ENCODE measurements around the gene DPM3.

Gene DPM3

GRCh38 chr1:155123801-155124200, 16.5 kb downstream of the DPM3 start:
- H3K36me3 ChIP-seq (replicated peaks; ENCODE audit: insufficient read depth, low read length) = no peaks in the 10 kb centered on the region
- no peaks in the 10 kb centered on the region for H4K20me1 ChIP-seq (ENCODE audit: insufficient read depth, low read length)
- H3K9me2 ChIP-seq (replicated peaks; ENCODE audit: insufficient read depth, low read length) = no peaks in the 10 kb centered on the region
- peaks cover 5% of the 10 kb centered on the region; the same call in 1 of the 2 replicates for H3K4me1 ChIP-seq (ENCODE audit: low read length)
- no peak overlapping the region for H2AFZ ChIP-seq (ENCODE audit: low read length)
- no peaks in the 10 kb centered on the region for H3K9me3 ChIP-seq (replicated peaks; ENCODE audit: insufficient read depth, low read length)
- no peak for DNase-seq
- no peaks in the 10 kb centered on the region for H3K79me2 ChIP-seq (ENCODE audit: low read length)
- H3K4me2 ChIP-seq (ENCODE audit: low read depth, low read length) = no peak overlapping the region
- no peak overlapping the region for H3K9ac ChIP-seq (ENCODE audit: low read length)
- H3K27ac ChIP-seq (ENCODE audit: low read length) = no peak overlapping the region
- H3K27me3 ChIP-seq (replicated peaks; ENCODE audit: insufficient read depth, low read length) = peaks cover 99% of the 10 kb centered on the region
- no peak for TF ChIP-seq EZH2 (optimal IDR thresholded peaks at IDR 0.05; ENCODE audit: low read depth, low read length)
- TF ChIP-seq CTCF (IDR thresholded peaks at IDR 0.05; ENCODE audit: low read length) = no peak
- TF ChIP-seq EZH2phosphoT487 (IDR thresholded peaks at IDR 0.05; ENCODE audit: low read length) = no peak
- H3K4me3 ChIP-seq (ENCODE audit: low read length) = no peak overlapping the region
- H3F3A ChIP-seq (ENCODE audit: insufficient read depth, low read length) = 0 out of 2 replicates have a peak, but pooled peaks cover under 1% of the 10 kb centered on the region

GRCh38 chr1:155122308-155122707, 18.0 kb downstream of the DPM3 start:
- H3K27ac ChIP-seq (ENCODE audit: low read length) = no peak overlapping the region
- no peak overlapping the region for H3K4me2 ChIP-seq (ENCODE audit: low read depth, low read length)
- no peaks in the 10 kb centered on the region for H3K79me2 ChIP-seq (ENCODE audit: low read length)
- no peak overlapping the region for H2AFZ ChIP-seq (ENCODE audit: low read length)
- no peaks in the 10 kb centered on the region for H3K9me2 ChIP-seq (replicated peaks; ENCODE audit: insufficient read depth, low read length)
- peaks cover 18% of the 10 kb centered on the region for H3K4me1 ChIP-seq (ENCODE audit: low read length)
- no peak for TF ChIP-seq EZH2phosphoT487 (IDR thresholded peaks at IDR 0.05; ENCODE audit: low read length)
- TF ChIP-seq CTCF (IDR thresholded peaks at IDR 0.05; ENCODE audit: low read length) = no peak
- no peak for TF ChIP-seq EZH2 (optimal IDR thresholded peaks at IDR 0.05; ENCODE audit: low read depth, low read length)
- H3K9me3 ChIP-seq (replicated peaks; ENCODE audit: insufficient read depth, low read length) = no peaks in the 10 kb centered on the region
- H3K36me3 ChIP-seq (replicated peaks; ENCODE audit: insufficient read depth, low read length) = no peaks in the 10 kb centered on the region
- DNase-seq = no peak
- H3K27me3 ChIP-seq (replicated peaks; ENCODE audit: insufficient read depth, low read length) = peaks cover 93% of the 10 kb centered on the region
- H4K20me1 ChIP-seq (ENCODE audit: insufficient read depth, low read length) = no peaks in the 10 kb centered on the region
- H3K4me3 ChIP-seq (ENCODE audit: low read length) = no peak overlapping the region
- peaks cover 13% of the 10 kb centered on the region; the same call in 1 of the 2 replicates for H3F3A ChIP-seq (ENCODE audit: insufficient read depth, low read length)
- H3K9ac ChIP-seq (ENCODE audit: low read length) = no peak overlapping the region

- no peak for TF ChIP-seq CTCF (IDR thresholded peaks at IDR 0.05; ENCODE audit: low read length)
- no peak for TF ChIP-seq EZH2 (optimal IDR thresholded peaks at IDR 0.05; ENCODE audit: low read depth, low read length)
- TF ChIP-seq EZH2phosphoT487 (IDR thresholded peaks at IDR 0.05; ENCODE audit: low read length) = no peak
- Histone ChIP-seq H3F3A (ENCODE audit: insufficient read depth, low read length) (peaks cover 13% of the 10 kb centered on the region; the same call in 1 of the 2 replicates), H3K27ac (ENCODE audit: low read length) (no peak overlapping the region), H3K4me2 (ENCODE audit: low read depth, low read length) (no peak overlapping the region), H3K9me3 (replicated peaks; ENCODE audit: insufficient read depth, low read length) (no peaks in the 10 kb centered on the region), H3K9ac (ENCODE audit: low read length) (no peak overlapping the region), H3K4me3 (ENCODE audit: low read length) (no peak overlapping the region), H4K20me1 (ENCODE audit: insufficient read depth, low read length) (no peaks in the 10 kb centered on the region), H2AFZ (ENCODE audit: low read length) (no peak overlapping the region), H3K79me2 (ENCODE audit: low read length) (no peaks in the 10 kb centered on the region), H3K36me3 (replicated peaks; ENCODE audit: insufficient read depth, low read length) (no peaks in the 10 kb centered on the region), H3K9me2 (replicated peaks; ENCODE audit: insufficient read depth, low read length) (no peaks in the 10 kb centered on the region), H3K27me3 (replicated peaks; ENCODE audit: insufficient read depth, low read length) (peaks cover 90% of the 10 kb centered on the region), H3K4me1 (ENCODE audit: low read length) (peaks cover 14% of the 10 kb centered on the region)
- DNase-seq = no peak
These were observed 19.1 kb downstream of the DPM3 start for GRCh38 chr1:155121249-155121648.
